Effector CD4-positive, alpha-beta T cell (primary cell): Measurements from ENCODE around the gene DOLPP1.
"Not testable (repeated sequence)": the region's sequence is repeated elsewhere in the genome, so short reads cannot be mapped to it uniquely, and the experiment has no call there.

Experiments used
- DNase-seq: peaks from one replicate; pipeline ENCODE4 v3.0.0-alpha.2; 2020

The DOLPP1 gene

DNA sequence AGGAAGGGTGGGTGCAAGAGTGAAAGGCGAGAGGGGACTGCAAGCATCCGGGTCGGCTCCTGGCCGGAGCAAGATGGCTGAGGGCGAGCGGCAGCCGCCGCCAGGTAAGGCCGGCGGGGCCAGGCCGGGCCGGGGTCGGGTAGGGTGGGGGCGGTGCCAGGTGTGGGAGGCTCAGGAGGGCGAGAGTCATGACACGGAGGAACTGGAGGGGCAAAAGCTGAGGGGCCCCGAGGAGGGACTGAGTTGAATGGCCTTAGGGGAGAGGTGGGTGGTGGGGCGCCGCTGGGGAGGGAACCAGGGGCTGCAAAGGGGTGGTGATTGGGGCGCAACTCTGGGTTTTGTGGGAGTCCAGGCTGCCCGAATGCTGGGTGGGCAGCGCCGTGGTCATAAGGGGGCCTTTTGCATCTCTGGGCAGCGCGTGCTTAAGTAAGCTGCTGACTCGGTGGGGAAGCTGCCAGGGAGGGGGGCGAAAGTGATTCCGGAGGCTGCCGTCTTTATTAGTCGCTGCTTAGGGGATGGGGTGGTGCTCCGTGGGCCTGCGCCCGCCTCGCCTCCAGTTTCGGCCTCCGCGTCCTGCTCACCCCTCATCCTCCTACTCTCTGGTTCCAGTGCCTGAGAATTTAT, 30.7 kb downstream of the DOLPP1 start:
- peak; percentile 10 for DNase-seq

GRCh38 chr9:129112526-129112925, 31.6 kb downstream of the DOLPP1 start:
- DNase-seq = not testable (repeated sequence)

DNA sequence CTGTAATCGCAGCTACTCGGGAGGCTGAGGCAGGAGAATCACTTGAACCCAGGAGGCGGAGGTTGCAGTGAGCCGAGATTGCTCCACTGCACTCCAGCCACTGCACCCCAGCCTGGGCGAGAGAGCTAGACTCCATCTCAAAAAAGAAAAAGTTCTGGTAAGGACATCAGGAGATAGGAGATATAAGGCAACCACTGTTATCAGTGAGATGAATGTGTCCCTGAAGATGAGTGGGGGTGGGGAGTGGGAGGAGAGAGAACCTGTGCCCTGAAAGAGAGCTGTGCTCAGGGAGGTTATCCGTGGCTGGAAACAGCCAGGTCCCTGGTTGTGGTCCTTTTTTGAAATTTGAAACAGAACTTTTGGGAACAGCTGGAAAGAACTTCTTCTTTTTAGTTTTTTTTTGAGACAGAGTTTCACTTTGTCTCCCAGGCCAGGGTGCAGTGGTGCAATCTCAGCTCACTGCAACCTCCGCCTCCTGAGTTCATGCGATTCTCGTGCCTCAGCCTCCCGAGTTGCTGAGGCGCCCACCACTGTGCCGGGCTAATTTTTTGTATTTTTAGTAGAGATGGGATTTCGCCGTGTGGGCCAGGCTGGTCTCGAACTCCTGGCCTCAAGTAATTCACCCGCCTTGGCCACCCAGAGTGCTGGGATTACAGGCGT, 32.9 kb downstream of the DOLPP1 start:
- DNase-seq = no peak

DNA sequence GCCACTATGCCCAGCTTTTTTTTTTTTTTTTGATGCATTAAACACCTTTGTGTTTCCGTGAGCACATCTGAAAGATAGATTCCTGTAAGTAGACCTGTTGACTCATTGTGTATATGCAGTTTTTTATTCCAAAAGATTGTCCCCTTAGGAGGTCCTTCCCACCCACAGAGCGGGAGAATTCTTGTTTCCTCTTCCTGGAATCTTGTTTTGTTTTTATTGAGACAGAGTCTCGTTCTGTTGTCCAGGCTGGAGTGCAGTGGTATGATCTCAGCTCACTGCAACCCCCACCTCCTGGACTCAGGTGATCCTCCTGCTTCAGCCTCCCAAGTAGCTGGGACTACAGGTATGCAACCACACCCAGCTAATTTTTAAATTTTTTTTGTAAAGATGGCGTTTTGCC, 37.9 kb downstream of the DOLPP1 start:
- DNase-seq = no peak

- DNase-seq = no peak
These were observed 40.6 kb downstream of the DOLPP1 start for GRCh38 chr9:129121483-129121882.

DNA sequence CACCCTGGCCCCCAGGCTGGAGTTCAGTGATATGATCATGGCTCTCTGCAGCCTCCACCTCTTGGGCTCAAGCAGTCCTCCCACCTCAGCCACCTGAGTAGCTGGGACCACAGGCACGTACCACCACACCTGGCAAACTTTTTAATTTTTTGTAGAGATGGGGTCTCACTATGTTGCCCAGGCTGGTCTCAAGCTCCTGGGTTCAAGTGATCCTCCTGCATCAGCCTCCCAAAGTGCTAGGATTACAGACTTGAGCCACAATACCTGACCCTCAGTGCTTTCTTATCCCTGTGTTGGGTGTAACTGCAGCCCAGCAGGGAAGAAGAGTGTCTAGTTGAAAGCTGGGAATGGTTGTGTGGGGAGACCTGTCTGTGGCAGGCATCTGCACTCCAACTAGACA, 41.2 kb downstream of the DOLPP1 start:
- DNase-seq = no peak

GRCh38 chr9:129122976-129123375, 42.1 kb downstream of the DOLPP1 start:
- not testable (repeated sequence) for DNase-seq

- DNase-seq = no peak
These were observed 43.7 kb downstream of the DOLPP1 start for GRCh38 chr9:129124506-129125069.

GRCh38 chr9:129125478-129125877, 44.6 kb downstream of the DOLPP1 start:
- no peak for DNase-seq

- no peak for DNase-seq
These were observed 46.1 kb downstream of the DOLPP1 start for GRCh38 chr9:129126749-129127618.

DNA sequence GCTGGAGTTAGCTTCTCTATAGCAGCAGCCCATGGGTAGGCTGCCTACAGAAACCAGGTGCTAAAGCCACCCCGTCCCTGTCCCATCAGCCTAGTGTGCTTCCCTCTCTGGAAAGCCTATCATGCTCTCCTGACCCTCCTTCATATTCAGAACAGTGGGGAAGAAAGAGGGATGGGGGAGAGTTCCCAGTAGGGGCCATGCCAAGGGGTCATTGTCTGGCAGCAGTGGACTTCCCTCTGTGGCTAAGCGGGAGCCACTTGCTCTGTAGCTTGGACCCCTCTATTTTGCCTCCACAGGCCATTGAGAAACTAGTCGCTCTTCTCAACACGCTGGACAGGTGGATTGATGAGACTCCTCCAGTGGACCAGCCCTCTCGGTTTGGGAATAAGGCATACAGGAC, 47.8 kb downstream of the DOLPP1 start:
- DNase-seq = no peak

GRCh38 chr9:129130271-129130670, 49.4 kb downstream of the DOLPP1 start:
- not testable (repeated sequence) for DNase-seq

GRCh38 chr9:129130791-129131190, 49.9 kb downstream of the DOLPP1 start:
- DNase-seq = no peak

DNA sequence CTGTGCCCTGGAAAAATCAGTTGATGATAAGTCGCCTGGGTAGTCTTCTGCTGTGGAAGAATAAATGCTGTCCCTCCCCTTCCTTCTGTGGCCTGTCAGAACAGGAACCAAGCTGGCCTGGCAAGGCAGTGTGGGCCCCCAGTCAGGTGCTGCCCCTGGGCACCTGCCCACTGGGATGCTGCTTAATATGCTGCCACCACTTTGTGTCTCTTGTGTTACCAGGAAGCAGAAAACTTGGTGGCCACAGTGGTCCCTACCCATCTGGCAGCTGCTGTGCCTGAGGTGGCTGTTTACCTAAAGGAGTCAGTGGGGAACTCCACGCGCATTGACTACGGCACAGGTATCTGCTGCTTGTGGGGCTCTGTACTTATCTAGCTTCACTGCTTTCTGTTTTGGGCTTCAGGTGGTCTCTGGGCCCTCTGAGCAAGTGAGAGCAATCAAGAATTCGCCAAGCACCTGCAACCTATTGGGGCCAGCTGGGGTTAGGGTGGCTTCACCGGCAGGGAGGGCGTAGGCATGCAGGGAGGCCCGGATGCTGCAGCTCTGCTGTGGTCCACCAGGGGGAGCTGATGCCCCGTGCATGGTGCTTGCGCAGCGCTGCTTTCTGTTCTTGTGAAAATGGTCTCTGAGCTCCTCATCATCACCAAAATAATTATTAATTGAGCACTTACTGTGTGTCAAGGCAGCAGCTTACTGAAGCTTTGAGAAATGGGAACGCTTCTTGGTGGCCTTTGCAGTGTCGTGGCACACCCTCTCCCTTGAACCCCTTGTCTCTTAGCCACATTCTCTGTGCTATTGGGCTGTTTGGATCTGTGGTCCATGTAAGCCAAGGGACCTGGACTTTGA, 50.6 kb downstream of the DOLPP1 start:
- peak; percentile 80 for DNase-seq

DNA sequence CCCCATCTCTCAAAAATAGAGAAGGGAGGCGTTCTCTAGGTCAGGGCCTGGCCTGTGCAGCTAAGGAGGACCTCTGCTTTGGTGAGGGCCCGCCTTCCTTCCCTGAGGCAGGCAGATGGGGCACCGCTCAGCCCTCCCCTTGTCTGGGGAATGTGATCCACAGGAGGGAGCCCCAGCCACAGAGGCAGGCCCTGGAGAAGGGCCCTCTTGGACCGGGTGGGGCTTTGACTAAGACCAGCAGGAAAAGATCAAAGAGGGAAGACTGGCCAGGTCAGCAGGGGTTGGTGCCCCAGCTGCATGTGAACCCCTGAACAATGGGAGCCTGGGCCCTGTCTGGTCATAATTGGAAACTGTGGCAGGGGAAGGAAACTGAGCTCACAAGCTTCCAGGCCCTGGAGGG, 52.2 kb downstream of the DOLPP1 start:
- DNase-seq = no peak

GRCh38 chr9:129135476-129135875, 54.6 kb downstream of the DOLPP1 start:
- no peak for DNase-seq

DNA sequence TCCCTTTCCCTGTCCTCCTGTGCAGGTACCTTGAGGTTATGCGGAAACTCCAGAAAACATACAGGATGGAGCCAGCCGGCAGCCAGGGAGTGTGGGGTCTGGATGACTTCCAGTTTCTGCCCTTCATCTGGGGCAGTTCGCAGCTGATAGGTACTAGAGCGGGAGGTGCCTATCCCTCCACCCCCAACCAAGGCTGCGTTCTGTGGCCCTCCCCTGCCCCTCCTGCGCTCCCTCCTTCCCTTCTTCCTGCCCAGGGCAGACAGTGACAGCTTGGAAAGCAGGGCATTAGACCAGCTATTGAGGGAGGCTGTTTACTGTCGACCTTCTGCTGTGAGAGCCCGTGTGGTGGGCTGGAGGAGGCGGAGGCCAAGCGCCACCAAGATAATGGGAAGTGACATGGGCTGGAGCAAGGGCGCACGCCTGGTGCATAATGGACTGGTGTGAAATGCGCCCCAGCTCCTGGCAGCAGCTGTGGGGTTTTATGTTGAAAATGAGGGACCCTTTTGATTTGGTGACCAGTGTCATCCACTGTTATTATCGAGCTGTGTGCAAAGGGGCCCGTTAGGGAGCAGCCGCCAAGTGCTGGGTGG, 55.6 kb downstream of the DOLPP1 start:
- DNase-seq = no peak

DNA sequence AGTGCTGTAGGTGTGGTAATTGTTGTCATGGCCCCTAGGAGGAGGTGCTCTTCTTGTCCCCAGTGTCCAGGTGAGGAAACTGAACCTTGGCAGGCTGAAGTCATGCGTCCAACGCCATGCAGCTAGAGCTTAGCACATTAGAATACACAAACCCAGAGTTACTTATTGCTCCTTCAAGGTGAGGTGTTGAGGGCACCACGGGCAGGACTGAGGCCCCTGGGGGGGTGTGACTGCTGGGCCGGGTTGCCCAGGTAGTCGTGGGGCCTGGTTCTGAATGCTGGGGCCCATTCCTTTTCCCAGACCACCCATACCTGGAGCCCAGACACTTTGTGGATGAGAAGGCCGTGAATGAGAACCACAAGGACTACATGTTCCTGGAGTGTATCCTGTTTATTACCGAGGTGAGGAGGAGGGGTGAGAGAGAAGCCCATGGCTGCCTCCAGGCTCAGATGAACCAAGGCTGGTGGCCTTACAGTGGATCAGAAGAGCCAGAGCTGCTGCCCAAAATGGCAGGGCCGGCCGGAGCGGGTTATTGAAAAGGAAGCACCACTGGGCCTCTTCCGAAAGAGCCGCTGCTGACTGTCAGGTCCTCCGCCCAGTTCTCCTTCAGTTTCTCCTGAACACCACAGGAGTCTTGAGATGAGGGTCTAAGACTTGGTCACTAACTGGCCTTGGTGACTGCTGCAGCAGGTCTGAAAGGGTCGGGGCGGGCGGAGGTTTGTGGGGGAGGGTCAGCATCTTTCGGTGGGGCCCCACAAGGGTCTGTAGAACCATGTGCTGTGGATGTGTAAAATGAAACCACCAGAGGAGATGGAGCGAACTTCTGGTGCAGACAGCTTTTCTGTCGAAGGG, 56.6 kb downstream of the DOLPP1 start:
- DNase-seq = no peak

DNA sequence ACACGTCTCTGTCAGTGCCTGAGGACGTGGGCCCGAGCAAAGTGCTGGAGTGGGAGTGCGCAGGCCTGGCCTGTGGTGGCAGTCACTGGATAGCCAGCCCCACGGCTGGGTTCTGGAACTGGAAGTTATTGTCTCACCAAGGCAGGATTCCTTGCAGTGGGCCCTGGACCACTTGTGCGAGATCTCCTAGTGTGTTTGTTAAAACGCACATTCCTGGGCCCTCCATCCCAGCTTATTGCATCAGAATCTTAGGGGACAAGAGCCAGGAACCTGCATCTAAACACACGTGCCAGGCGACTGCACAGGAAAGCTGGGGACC, 57.2 kb downstream of the DOLPP1 start:
- DNase-seq = no peak

- DNase-seq = no peak
These were observed 57.7 kb downstream of the DOLPP1 start for GRCh38 chr9:129138476-129139232.
